CD4-positive, alpha-beta T cell (primary cell): ENCODE data around the gene SCAMP5. TPM values are rescaled to one million over a fixed set of nuclear protein-coding genes. Genes with fewer than 3 reads are reported as not detected.

Source experiments
- ATAC-seq: fragments of 200-7000 bp; cut with Tn5 transposase; one replicate; pipeline ENCODE4 v1.10.0; 2022; ENCODE audit warnings: mild to moderate bottlenecking; ENCODE audit not compliant: poor library complexity
- CTCF ChIA-PET: fragments of 350-600 bp; sonication (Branson Sonifier 250); formaldehyde crosslinking; loops from one replicate; lab custom pipeline; 2021; ENCODE audit warnings: antibody characterized with exemption, inconsistent platforms; lab: Charles Lee
- POLR2A ChIA-PET: fragments of 350-600 bp; sonication (Branson Sonifier 250); formaldehyde crosslinking; loops from one replicate; lab custom pipeline; 2021; ENCODE audit warnings: antibody characterized with exemption, inconsistent platforms; lab: Charles Lee
- DNase-seq, 14 experiments: peaks; one replicate each; pipeline ENCODE4 v3.0.0-alpha.2; 2013 to 2020; ENCODE audit warnings: mixed read lengths in 2 of 14
- H3K27ac ChIP-seq, 2 donors: one replicate each; pipeline versions ENCODE4 v1.5.1 to v1.7.0; 2013; ENCODE audit warnings: low read length in 2 of 2, low read depth in 1 of 2, mild to moderate bottlenecking in 1 of 2
- H3K27me3 ChIP-seq, 2 experiments: 1 replicate in 1 of 2; 2 replicates in 1 of 2; pipeline versions ENCODE4 v1.6.1 to v1.7.0; 2013; ENCODE audit warnings: low read length in 2 of 2, control low read depth in 1 of 2, mild to moderate bottlenecking in 1 of 2, moderate library complexity in 1 of 2; ENCODE audit not compliant: insufficient read depth in 2 of 2, control insufficient read depth in 1 of 2
- H3K36me3 ChIP-seq: one replicate; pipeline ENCODE4 v1.6.1; 2013; ENCODE audit warnings: low read length, control low read depth; ENCODE audit not compliant: insufficient read depth
- H3K4me1 ChIP-seq: one replicate; pipeline ENCODE4 v1.6.1; 2013; ENCODE audit warnings: low read length, control low read depth; ENCODE audit not compliant: insufficient read depth
- H3K4me3 ChIP-seq: one replicate; pipeline ENCODE4 v1.5.1; 2013; ENCODE audit warnings: mild to moderate bottlenecking, low read length, moderate library complexity
- H3K9me3 ChIP-seq, 2 experiments: 1 replicate in 1 of 2; 2 replicates in 1 of 2; pipeline versions ENCODE4 v1.6.1 to v1.7.0; 2013; ENCODE audit warnings: low read length in 2 of 2, mild to moderate bottlenecking in 2 of 2, control low read depth in 1 of 2, moderate library complexity in 1 of 2; ENCODE audit not compliant: control insufficient read depth in 1 of 2, insufficient read depth in 1 of 2
- H3K27ac Mint-ChIP-seq: one replicate; pipeline ENCODE4 v1.8.0; 2020; ENCODE audit warnings: mixed read lengths
- H3K27me3 Mint-ChIP-seq: one replicate; pipeline ENCODE4 v1.8.0; 2021; ENCODE audit warnings: mixed read lengths
- H3K36me3 Mint-ChIP-seq: one replicate; pipeline ENCODE4 v1.8.0; 2021; ENCODE audit warnings: low read depth, mixed read lengths
- H3K4me1 Mint-ChIP-seq: one replicate; pipeline ENCODE4 v1.8.0; 2021; ENCODE audit warnings: low read depth, mixed read lengths
- H3K4me3 Mint-ChIP-seq: one replicate; pipeline ENCODE4 v1.8.0; 2020; ENCODE audit warnings: mild to moderate bottlenecking, mixed read lengths
- H3K9me3 Mint-ChIP-seq: one replicate; pipeline ENCODE4 v1.8.0; 2020; ENCODE audit warnings: mixed read lengths
- intact Hi-C, 2 experiments: fragments of 100-400 bp; cut with DNase I in 1 of 2; cut with micrococcal nuclease in 1 of 2; formaldehyde crosslinking; loops; one replicate each; pipeline versions ENCODE4 v1.15.1 to v1.9.0; 2023 to 2025; cut with DNase I, micrococcal nuclease
- total RNA-seq, 174 experiments: library from RNA in 2 of 174; stranded (reverse) in 2 of 174; gene quantifications; one replicate each; pipeline ENCODE4 v1.2.3 and lab custom pipeline; 2021 to 2026
- TF ChIP-seq, protein P1 (sequence below): fragments of 200-600 bp; IDR thresholded peaks from one replicate; pipeline ENCODE4 v1.8.0; 2022; ENCODE audit warnings: antibody characterized with exemption, mild to moderate bottlenecking

The SCAMP5 gene
- total RNA-seq, 2 experiments from 2014 or later, result 5.7 to 6.4 TPM

DNA sequence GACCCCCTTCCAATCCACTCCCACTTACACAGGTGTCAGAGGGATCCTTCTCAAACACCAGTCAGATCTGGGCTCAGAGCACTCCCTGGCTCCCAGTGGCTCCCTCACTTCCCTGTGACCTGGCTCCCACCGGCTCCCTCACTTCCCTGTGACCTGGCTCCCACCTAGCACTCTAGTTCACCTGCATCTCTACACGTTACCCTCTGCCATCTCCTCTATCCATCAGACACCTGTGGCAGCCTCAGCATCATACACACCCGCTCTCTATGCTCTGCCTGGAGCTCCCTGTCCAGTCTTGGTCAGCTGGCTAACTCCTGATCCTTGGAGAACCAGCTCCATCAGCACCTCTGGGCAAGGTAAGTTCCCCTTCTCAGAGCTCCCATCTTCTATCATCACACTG is 44.4 kb upstream of the SCAMP5 start:
- Histone ChIP-seq H3K4me1 (peaks cover 11% of the 10 kb centered on the region), H3K27ac (no peak overlapping the region), H3K27me3 (peaks cover 0 to 6% of the 10 kb centered on the region in 2 experiments), H3K36me3 (no peaks in the 10 kb centered on the region), H3K9me3 (no peaks in the 10 kb centered on the region), H3K4me3 (no peak overlapping the region)
- no peaks in the 10 kb centered on the region for H3K27me3 Mint-ChIP-seq
- intact Hi-C loops, result loop anchor here (5.0 to 10.0 kb wide), 3 partner anchors 49 to 576 kb away; no protein-coding TSS in a partner anchor
- peaks cover 5% of the 10 kb centered on the region for H3K4me1 Mint-ChIP-seq
- H3K27ac Mint-ChIP-seq, result no peak overlapping the region
- no peak overlapping the region for H3K4me3 Mint-ChIP-seq
- TF ChIP-seq, protein P1, sequence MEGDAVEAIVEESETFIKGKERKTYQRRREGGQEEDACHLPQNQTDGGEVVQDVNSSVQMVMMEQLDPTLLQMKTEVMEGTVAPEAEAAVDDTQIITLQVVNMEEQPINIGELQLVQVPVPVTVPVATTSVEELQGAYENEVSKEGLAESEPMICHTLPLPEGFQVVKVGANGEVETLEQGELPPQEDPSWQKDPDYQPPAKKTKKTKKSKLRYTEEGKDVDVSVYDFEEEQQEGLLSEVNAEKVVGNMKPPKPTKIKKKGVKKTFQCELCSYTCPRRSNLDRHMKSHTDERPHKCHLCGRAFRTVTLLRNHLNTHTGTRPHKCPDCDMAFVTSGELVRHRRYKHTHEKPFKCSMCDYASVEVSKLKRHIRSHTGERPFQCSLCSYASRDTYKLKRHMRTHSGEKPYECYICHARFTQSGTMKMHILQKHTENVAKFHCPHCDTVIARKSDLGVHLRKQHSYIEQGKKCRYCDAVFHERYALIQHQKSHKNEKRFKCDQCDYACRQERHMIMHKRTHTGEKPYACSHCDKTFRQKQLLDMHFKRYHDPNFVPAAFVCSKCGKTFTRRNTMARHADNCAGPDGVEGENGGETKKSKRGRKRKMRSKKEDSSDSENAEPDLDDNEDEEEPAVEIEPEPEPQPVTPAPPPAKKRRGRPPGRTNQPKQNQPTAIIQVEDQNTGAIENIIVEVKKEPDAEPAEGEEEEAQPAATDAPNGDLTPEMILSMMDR, result no peak
- no peak for ATAC-seq
- no peaks in the 10 kb centered on the region for H3K9me3 Mint-ChIP-seq
- POLR2A ChIA-PET, result interaction anchor here (0.6 to 1.3 kb wide), 5 partner anchors 13 to 335 kb away, joined by 3 to 5 read pairs (median 4); partner anchors contain the start of genes CLK3 and COX5A
- no peaks in the 10 kb centered on the region for H3K36me3 Mint-ChIP-seq
- DNase-seq, result no peak
- CTCF ChIA-PET, result interaction anchor here (0.5 to 1.8 kb wide), 21 partner anchors 8 to 519 kb away, joined by 3 to 7 read pairs (median 4); partner anchors contain the start of genes COX5A and FAM219B

DNA sequence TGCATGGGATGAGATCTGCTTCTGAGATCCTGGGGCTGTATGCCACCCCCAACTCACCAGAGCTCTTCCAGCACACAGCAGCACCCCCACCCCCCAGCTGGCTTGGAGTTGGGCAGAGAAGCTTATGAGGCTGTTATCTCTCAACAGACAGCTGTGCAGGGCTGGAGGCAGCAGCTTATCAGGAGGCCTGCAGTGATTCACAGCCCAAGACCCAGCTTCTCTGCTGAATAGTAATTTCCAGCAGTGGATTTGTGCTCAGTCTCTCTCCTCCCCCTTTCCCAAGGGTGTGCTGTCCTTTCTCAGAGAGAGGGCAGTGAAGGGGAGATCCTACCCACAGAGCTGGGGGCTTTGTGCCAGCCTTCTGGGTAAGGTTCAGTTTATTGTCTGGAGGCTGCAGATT is 40.8 kb upstream of the SCAMP5 start:
- ATAC-seq, result no peak
- no peak overlapping the region for H3K4me3 Mint-ChIP-seq

DNA sequence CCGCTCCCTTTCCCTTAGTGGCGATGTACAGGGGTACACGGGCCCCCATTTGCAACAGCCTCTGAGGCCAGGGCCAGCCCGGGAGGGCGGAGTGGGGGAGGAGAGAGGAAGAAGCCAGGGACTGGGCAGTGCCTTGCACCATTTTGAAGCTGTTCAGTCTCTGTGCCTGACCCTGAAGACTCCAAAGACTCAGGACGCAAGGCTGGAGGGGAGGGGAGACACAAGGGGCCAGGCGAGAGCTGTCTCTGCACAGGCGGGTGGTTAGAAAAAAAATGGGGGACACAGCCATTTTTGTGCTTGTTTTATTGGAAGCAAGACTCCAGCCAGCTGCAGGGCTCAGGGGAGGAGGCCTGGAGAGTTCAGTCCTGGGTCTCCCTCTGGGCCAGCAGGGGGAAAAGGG is 40.3 kb upstream of the SCAMP5 start:
- peaks cover 27% of the 10 kb centered on the region for H3K27me3 Mint-ChIP-seq
- no peaks in the 10 kb centered on the region for H3K36me3 Mint-ChIP-seq
- no peak for ATAC-seq
- H3K9me3 Mint-ChIP-seq, result no peaks in the 10 kb centered on the region
- POLR2A ChIA-PET, result no interaction called here
- no peak overlapping the region for H3K27ac Mint-ChIP-seq
- H3K4me3 Mint-ChIP-seq, result peak overlapping the region; percentile 20
- Histone ChIP-seq H3K4me1 (peaks cover 41% of the 10 kb centered on the region), H3K4me3 (no peak overlapping the region), H3K27me3 (peaks cover 33 to 36% of the 10 kb centered on the region in 2 experiments), H3K9me3 (peaks cover 0 to 13% of the 10 kb centered on the region in 2 experiments), H3K27ac (no peak overlapping the region), H3K36me3 (no peaks in the 10 kb centered on the region)
- H3K4me1 Mint-ChIP-seq, result peaks cover 26% of the 10 kb centered on the region
- TF ChIP-seq, protein P1, result no peak
- CTCF ChIA-PET, result interaction anchor here (0.8 to 1.0 kb wide), 2 partner anchors 33 to 581 kb away, joined by 3 read pairs; no protein-coding TSS in a partner anchor
- DNase-seq, result no peak
- intact Hi-C loops, result loop anchor here (2.0 to 10.0 kb wide), 3 partner anchors 14 to 580 kb away; no protein-coding TSS in a partner anchor

More for the DNA sequence above, 40.8 kb upstream of the SCAMP5 start:
- no peaks in the 10 kb centered on the region for H3K36me3 ChIP-seq
- Mint-ChIP-seq H3K27me3 (peaks cover 23% of the 10 kb centered on the region), H3K4me1 (peaks cover 24% of the 10 kb centered on the region), H3K27ac (no peak overlapping the region), H3K9me3 (no peaks in the 10 kb centered on the region), H3K36me3 (no peaks in the 10 kb centered on the region)
- TF ChIP-seq, protein P1, result no peak
- H3K4me1 ChIP-seq, result peaks cover 41% of the 10 kb centered on the region
- H3K27ac ChIP-seq, result no peak overlapping the region
- CTCF ChIA-PET, result no interaction called here
- intact Hi-C loops, result loop anchor here (2.0 to 10.0 kb wide), 5 partner anchors 14 to 580 kb away; no protein-coding TSS in a partner anchor
- H3K9me3 ChIP-seq, result peaks cover 0 to 13% of the 10 kb centered on the region in 2 experiments
- H3K4me3 ChIP-seq, result no peak overlapping the region
- H3K27me3 ChIP-seq, result peaks cover 28 to 34% of the 10 kb centered on the region in 2 experiments
- DNase-seq, result no peak
- POLR2A ChIA-PET, result no interaction called here
